GM18517 (cell line): ENCODE measurements around the gene HDAC2.
A peak's percentile ranks its signal among the peaks of the same experiment; 100 is the strongest.
"Not testable (repeated sequence)": the region's sequence is repeated elsewhere in the genome, so short reads cannot be mapped to it uniquely, and the experiment has no call there.

Source experiments
- ATAC-seq: cut with Tn5 transposase; IDR thresholded peaks from one replicate; pipeline ENCODE4 v1.9.1; 2021; ENCODE audit warnings: mild to moderate bottlenecking, moderate library complexity; ENCODE audit not compliant: unreplicated experiment

HDAC2 gene

DNA sequence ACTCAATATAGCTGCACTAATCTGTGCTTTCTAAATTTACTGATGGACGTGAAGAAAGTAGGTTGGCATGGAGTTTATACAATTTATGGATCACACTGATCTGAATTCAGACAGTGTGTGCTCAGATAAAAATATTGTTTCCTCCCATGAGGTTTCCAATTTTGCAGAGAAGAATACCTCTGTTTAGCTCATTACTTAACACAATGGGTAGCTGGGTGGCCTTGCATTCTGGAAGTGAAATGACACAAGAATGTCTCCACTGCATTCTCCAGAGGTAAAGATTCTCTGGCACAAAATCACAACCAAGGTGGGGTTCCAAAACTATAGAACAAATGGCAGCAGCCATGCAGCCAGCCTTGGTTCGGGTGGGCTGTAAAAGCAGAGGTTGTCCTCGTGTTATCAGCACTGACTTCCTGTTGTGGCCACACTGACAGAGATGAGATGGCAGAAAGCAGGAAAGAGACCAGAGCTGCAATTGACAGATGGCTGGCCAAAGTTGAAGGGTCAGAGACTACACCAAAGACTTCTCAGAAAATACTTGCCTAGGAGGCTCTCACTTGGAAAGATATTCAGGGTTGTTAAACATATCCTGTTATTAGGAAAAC is 50.2 kb downstream of the HDAC2 start:
- ATAC-seq: peak; percentile 67

DNA sequence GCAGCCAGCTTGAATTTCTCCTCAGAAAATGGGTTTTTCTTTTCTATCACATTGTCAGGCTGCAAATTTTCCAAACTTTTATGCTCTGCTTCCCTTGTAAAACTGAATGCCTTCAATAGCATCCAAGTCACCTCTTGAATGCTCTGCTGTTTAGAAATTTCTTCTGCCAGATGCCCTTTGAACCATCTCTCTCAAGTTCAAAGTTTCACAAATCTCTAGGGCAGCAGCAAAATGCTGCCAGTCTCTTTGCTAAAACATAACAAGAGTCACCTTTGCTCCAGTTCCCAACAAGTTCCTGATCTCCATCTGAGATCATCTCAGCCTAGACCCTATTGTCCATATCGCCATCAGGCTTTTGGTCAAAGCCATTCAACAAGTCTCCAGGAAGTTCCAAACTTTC is 60.7 kb downstream of the HDAC2 start:
- not testable (repeated sequence) for ATAC-seq

DNA sequence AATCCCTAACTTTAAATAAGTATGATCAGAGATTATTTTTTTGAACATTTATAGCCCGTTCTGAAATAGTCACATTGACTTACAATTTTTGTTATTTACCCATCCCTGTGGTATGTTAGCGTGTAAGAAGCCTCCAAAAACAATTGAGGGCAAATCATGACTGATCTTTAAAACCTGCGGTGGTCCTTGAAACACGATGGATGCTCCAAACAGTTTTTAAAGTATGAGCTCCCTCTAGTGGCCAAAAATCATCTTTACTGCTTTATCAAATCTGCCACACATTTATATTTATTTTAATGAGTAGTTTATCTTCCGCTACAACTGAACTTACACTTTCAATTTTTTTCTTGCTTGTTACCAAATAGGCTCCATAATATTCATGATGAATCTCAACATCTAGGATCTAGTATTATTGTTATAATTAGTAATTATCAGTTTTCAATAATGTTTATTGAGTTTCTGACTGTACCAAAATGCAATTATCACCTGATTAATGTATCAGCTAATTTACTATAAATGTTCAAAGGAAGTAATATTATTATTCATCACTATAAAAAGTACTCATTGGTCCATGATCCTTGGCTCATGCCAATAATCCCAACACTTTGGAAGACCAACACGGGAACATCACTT is 61.6 kb downstream of the HDAC2 start:
- ATAC-seq: peak; percentile 70

DNA sequence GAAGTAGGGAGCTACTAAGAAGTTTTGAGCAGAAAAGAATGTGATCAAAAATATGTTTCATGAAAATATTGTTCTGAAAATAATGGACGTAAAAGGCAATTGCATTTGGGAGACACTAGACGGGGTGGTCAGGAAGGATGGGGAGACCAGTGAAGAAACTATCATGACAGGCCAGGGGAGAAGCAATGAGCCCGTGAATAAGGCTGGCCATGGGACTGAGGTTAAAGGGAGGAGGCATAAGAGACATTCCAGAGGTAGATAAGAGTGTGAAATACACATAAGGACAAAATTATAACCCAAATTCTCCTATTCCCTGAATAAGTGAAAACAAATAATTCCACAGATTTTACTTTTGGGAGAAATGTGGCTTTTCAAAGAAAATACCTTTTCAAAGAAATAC is 62.1 kb downstream of the HDAC2 start:
- ATAC-seq: no peak

DNA sequence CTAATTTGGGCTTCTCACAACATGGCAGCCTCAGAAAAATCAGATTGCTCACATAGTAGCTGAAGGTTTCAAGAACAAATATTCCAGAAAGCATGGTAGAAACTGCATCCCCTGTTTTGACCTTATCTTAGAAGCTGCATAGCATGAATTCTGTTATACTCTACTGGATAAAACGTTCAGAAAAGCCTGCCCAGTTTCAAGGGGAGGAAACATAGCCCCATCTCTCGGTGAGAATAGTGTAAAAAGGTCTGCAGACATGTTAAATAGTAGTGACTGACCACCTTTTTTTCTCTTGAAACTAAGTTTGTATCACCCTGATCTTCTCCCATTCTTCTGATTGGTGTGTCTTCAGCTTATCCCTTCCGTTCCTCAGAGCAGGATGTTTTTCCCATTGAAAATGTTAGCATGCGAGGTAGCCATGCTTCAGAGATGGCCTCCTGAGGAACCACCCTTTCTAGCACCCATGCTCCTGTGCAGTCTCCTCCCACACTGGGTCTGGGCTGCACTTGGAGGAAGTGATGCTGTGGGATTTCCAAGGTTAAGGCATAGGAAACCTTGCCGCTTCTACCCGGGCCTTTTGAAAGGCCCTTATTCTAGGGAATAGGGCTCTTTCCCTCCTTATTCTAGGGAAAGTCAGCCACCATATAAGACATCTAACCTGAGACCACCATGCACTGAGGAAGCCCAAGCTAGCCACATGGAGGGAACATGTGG is 63.7 kb downstream of the HDAC2 start:
- no peak for ATAC-seq

DNA sequence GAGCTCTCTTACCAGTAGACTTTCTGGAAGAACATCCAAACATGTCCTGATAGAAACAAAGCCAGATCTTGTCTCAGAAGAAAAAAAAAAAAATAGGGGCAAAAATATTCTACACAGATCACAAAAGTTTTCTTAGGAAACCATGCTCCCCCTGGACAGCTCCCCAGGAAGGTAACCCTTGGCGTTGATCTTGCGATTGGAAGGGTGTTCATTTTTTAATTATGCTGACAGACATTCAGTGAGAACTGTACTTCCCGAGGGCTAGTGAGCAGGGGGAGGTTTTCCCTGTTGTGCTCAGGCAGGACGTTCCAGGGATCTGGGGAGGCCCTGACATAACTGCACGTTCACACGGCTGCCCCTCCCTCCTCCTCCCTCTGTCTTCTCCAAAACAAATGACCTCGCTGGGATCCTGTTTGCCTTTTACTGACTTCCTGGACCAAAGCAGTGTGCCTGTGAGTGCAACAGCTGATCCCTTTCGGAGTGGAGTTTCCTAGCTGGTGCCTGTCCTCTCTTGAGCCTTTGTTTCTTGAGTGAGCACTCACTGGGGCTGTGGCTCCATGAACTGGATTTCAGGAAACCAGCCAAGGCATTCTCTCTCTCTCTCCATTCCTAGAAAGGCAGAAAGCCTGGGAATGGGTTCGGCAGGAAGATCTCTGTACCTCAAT is 67.2 kb downstream of the HDAC2 start:
- ATAC-seq: no peak

DNA sequence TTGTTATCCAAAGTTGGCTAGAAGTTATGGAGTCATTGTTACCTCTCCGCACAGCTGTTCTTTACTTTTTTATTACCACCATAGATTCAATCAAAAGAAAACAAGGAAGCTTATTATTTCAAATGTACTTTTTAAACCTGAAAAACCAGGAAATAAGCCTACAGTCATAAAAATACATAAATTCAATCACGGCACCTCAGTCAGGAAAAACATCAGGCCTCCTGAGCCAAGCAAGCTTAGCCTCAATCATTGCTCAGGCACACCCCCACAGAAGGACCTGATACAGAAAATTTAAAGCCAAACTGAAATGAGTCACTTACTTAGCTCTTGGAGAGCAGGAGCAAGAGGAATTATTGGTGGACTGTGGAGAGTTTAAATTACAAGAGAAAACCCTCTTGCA is 69.5 kb downstream of the HDAC2 start:
- ATAC-seq: no peak

DNA sequence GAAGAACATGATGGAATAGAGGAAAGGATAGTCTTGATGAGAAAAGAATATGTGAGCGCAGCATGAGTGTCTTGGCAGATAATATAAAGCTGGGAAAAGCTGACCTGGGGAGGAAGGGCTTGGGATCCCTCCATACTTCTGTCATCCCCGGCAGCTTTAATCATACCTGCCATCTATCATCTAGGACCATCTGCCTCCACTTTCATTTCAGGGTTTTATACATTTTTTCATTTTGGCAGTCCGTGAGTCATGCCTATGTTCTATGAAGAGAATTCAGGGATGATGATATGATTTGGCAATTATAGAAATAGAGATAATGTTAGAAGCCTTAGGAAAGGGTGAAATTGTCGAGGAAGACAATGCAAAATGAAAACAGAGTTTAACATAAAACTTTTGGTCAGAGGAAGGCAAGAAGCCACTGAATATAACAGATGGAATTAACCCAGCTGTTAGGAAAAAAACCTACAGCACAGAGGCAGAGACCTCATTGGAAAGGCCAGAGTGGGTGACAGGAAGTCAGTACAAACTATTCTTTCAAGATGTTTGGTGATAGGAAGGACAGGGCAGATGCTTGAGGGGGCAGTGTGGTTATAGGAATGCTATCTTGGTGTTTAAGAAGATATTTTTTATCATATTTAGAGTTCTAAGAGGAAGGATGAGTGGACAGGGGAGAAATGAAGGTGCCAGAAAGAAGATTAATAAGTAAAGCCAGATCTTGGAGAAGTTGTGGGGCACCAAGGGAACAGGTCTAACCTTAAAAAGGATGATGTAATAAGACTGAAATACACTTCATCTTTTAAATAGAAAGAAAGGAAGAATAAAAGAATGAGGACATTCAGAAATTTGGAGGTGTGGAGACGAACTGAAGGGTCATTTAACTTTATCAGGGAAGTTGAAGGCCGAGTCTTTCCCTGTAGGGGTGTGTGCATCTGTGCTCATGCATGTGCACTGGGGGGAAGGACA is 76.0 kb downstream of the HDAC2 start:
- ATAC-seq: no peak

DNA sequence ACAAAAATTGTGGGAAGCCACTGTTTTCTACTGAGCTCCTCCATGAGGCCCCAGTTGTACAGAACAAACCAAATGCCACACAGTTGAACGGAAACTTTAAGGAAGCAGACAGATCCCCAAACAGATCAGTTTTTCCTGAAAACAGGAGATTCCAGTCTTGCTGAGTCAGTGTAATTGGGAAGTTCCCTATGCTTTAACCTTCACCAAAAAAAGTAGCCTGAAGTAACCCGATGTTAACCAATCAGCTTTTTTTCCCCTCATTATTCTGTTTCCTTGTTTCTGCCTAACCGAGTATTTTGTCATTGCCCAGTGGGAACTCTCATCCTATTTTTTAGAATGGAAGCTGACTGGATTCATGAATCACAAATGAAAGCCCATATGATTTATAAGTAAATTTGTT is 77.1 kb downstream of the HDAC2 start:
- no peak for ATAC-seq

DNA sequence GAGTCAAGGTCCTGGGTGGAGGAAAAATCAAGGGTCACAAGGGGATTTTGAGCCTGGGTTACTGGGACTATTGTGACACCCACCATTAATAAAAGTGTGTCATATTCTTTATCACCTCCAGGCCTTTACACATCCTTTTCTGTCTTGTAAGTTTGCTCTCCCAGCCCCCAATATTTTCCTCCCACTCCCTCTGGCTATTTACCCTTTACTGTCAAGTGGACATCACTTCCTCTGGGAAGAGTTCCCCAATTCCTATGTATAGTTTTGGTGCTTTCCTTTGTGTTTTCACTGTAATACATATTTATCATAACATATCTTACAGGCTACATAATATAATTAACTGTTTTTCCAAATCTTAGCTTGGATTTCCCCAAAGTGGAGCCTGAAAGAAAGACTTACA is 77.5 kb downstream of the HDAC2 start:
- no peak for ATAC-seq

DNA sequence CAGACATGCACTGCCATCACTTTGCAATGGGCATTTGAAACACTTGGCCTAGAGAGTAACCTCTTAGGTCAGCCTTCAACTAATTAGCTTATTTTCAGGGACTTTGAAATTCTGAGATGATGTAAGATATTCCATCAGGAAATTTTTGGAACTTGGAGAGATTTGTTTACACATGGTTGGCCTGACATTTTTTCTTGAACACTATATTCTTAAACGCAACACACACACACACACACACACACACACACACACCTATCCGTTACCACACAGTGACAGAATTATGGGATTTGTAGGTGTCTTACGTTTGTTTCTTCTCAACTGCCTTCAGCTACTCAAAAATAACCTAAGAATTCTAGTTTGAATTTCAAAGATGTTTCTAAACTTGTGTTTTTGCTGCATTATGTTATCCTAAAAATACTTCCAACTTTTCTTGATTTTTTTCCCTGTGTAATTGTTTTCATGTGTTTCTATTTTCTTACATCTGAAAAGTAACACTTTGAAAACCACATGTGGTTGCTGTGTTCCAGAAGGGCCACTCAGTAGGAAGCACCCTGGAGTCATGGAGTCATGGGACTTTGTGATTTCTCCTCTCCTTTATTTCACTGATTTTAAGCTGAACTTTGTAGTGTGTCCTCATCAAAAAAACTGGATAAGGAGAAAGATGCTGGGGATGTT is 81.9 kb downstream of the HDAC2 start:
- ATAC-seq: no peak

DNA sequence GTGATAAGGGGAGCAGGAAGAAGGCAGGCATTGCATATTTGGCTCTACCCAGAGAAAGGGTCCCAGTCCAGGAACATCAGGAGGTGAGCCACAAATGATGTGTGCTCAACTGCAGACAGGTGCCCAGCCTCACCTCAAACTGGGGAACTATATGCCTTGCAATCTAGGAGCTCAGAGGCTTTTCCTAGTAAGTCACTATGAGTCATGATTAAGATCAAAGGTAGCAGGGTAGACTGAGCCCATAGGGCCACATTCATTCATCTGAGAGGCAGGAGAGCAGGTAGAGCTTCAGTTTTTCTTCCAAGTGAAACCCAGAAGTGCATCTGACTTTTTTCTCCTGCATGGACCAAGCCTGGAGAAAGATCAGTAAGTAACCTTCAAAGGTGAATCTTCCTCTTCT is 82.5 kb downstream of the HDAC2 start:
- no peak for ATAC-seq

DNA sequence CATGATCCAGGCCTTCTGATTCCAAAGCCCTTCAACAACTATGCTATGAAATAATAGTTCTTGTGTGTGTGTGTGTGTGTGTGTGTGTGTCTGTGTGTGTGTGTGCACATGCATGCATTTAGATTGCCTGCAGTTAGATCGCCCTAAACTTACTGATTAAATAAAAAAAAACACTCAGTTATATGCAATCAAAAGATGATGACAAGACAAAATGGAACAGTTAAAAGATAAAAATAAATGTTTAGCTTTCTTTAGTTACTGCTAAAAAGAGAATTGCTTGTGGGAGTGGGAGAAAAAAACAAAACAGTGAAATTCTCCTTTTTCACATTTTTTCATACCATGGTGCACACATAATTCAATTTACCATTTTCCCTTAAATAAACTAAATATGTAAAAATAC is 84.4 kb downstream of the HDAC2 start:
- ATAC-seq: no peak

DNA sequence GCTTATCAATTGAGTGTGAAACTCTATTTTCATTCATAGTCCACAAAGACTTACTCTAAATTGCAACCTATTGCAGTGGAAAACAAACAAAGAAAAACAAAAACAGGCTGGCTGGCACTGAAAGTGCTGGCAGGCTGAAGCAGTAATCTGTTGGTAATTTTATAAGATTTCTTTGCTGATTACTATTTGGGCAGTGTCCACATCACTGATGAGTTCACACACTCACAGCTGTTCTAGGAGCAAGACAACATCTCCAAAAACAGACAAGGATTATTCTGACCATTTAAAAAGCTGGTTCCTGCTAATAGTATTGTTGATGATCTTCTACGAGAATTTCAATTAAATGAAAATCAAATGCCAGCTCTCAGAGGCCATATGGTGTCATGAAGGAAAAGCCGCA is 86.9 kb downstream of the HDAC2 start:
- ATAC-seq: no peak
